ENCODE results near the gene TAF4. TPM values are rescaled to one million over a fixed set of nuclear protein-coding genes. Genes with fewer than 3 reads are reported as not detected.

Gene TAF4
- total RNA-seq, 1 donor from 2014 or later: 20.0 TPM

DNA sequence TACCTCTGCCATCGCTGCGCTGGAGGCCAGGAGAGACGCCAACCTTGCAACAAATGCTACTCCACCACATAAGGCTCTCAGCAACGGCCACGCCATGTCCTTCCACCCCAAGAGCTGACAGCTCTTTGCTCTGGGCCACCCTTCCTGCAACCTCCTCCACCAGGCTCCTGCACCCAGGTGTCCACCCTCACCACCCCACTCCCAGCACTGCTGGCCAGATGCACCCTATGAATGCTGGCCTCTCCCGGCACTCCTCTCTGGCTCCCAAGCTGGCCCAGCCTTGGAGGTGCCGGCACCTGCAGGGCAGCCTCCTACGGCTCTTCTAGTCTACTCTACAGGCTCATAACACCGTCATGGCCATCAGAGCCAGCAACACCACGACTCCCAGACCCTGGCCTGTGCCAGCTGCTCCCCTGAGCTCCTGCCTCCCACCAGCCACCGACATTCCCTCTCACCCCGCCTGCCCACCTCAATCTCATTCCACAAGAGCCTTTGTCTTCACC lies 11.2 kb downstream of the TAF4 start:
- H3K9me3 Mint-ChIP-seq (ENCODE audit: unreplicated experiment): peaks cover 9% of the 10 kb centered on the region
- TF ChIP-seq, protein P1, sequence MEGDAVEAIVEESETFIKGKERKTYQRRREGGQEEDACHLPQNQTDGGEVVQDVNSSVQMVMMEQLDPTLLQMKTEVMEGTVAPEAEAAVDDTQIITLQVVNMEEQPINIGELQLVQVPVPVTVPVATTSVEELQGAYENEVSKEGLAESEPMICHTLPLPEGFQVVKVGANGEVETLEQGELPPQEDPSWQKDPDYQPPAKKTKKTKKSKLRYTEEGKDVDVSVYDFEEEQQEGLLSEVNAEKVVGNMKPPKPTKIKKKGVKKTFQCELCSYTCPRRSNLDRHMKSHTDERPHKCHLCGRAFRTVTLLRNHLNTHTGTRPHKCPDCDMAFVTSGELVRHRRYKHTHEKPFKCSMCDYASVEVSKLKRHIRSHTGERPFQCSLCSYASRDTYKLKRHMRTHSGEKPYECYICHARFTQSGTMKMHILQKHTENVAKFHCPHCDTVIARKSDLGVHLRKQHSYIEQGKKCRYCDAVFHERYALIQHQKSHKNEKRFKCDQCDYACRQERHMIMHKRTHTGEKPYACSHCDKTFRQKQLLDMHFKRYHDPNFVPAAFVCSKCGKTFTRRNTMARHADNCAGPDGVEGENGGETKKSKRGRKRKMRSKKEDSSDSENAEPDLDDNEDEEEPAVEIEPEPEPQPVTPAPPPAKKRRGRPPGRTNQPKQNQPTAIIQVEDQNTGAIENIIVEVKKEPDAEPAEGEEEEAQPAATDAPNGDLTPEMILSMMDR (IDR thresholded peaks at IDR 0.05; ENCODE audit: partially characterized antibody, unreplicated experiment): no peak
- peaks cover 17% of the 10 kb centered on the region for H3K4me1 Mint-ChIP-seq (ENCODE audit: low read depth, unreplicated experiment)
- H3K27me3 Mint-ChIP-seq (ENCODE audit: unreplicated experiment): peaks cover 12% of the 10 kb centered on the region
- no peak overlapping the region for H3K27ac Mint-ChIP-seq (ENCODE audit: unreplicated experiment)
- H3K4me3 Mint-ChIP-seq (ENCODE audit: unreplicated experiment): no peak overlapping the region
- no peaks in the 10 kb centered on the region for H3K36me3 Mint-ChIP-seq (ENCODE audit: unreplicated experiment)
- no peak for DNase-seq

DNA sequence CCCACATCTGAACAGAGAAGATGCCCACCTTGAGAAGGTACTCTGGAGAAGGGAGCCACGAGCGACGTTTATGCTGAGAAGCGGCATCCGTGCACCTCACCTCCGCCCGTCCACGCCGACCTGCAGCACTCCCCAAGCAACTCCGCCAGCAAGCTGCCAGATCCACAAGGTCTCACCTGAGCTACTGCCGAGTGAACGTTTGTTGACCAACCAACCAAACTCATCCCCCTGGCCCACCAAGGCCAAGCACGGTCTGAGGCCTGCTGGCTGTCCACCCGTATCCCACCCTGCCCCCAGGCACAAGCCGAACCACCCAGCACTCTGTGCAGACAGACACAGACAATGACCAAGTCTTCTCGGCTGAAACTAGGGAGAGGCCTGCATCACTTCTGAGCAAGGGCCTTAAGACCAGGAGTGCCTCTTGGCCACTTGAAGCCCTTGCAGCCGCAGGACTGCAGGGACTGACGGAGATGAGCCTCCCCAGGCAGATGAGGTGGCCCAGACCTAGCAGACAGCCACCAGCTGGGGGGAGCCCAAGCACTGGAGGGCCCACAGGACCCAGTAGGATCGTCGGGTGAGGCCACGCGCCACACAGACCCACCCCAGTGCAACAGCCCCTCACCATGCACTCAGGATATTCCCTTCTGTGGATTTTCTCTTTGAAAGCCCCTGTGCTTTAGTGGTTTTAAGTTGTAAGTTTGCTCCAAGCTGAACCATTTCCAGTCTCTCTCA lies 12.1 kb downstream of the TAF4 start:
- H3K4me1 Mint-ChIP-seq (ENCODE audit: low read depth, unreplicated experiment): peaks cover 13% of the 10 kb centered on the region
- no peaks in the 10 kb centered on the region for H3K36me3 Mint-ChIP-seq (ENCODE audit: unreplicated experiment)
- H3K9me3 Mint-ChIP-seq (ENCODE audit: unreplicated experiment): peaks cover 9% of the 10 kb centered on the region
- TF ChIP-seq, protein P1 (IDR thresholded peaks at IDR 0.05; ENCODE audit: partially characterized antibody, unreplicated experiment): no peak
- H3K27me3 Mint-ChIP-seq (ENCODE audit: unreplicated experiment): peaks cover 10% of the 10 kb centered on the region
- DNase-seq: no peak
- H3K4me3 Mint-ChIP-seq (ENCODE audit: unreplicated experiment): no peak overlapping the region
- no peak overlapping the region for H3K27ac Mint-ChIP-seq (ENCODE audit: unreplicated experiment)

DNA sequence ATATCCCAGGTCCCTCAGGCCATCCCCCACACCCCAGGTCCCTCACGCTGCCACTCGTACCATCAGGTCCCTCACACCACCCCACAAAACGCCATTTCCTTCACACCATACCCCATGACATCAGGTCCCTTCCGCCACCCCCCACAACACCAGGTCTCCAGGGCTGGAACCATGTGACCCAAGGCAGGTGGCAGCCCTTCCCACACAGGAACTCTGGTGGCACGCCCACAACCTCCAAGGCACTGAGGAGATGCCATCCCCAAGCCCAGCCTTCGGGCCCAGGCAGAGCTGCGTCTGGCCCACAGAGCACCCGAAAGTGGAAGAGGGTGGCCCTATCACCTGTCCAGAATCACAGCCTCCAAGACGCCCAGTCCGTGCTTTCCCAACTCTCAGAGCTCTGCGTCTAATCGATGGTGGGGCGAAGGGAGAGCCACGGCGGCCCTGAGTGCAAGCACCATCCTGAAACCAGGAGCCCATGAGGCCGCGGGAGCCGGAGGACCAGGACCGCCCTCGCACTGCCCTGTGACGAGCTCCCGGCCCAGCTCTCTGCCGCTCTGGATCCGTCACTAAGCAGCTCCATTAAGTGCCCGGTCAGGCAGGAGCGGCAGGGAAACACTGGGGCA lies 12.7 kb downstream of the TAF4 start:
- no peak overlapping the region for H3K27ac Mint-ChIP-seq (ENCODE audit: unreplicated experiment)
- H3K27me3 Mint-ChIP-seq (ENCODE audit: unreplicated experiment): peaks cover 10% of the 10 kb centered on the region
- H3K4me3 Mint-ChIP-seq (ENCODE audit: unreplicated experiment): no peak overlapping the region

DNA sequence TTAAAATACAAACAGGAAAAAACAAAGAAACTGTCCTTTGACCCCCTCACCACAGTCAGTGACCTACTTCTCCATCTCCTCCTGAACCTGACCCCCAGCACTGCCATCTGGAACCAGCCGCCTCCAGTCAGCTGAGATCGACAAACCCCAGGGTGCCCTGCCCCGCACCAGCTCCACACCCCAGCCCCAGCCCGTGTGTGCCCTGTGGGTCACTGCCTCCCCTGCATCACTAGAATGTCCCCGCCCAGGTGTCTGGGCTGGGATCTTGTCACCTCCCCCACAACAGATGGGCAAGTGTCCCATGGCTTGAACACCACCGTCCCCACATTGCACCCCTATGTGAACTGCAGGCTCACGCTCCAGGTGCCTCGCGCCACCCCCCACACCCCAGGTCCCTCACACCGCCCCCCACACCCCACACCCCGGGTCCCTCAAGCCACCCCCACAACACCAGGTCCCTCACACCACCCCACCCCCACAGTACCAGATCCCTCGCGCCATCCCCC lies 13.3 kb downstream of the TAF4 start:
- peaks cover 18% of the 10 kb centered on the region for H3K4me1 Mint-ChIP-seq (ENCODE audit: low read depth, unreplicated experiment)
- peak overlapping the region; percentile 32 for H3K4me3 Mint-ChIP-seq (ENCODE audit: unreplicated experiment)
- H3K27me3 Mint-ChIP-seq (ENCODE audit: unreplicated experiment): peaks cover 10% of the 10 kb centered on the region
- TF ChIP-seq, protein P1 (IDR thresholded peaks at IDR 0.05; ENCODE audit: partially characterized antibody, unreplicated experiment): no peak
- peak; percentile 12 for DNase-seq
- peaks cover 9% of the 10 kb centered on the region for H3K9me3 Mint-ChIP-seq (ENCODE audit: unreplicated experiment)
- no peak overlapping the region for H3K27ac Mint-ChIP-seq (ENCODE audit: unreplicated experiment)
- H3K36me3 Mint-ChIP-seq (ENCODE audit: unreplicated experiment): no peaks in the 10 kb centered on the region

More for the DNA sequence above, 12.7 kb downstream of the TAF4 start:
- TF ChIP-seq, protein P1 (IDR thresholded peaks at IDR 0.05; ENCODE audit: partially characterized antibody, unreplicated experiment): no peak
- Mint-ChIP-seq H3K9me3 (ENCODE audit: unreplicated experiment) (peaks cover 9% of the 10 kb centered on the region), H3K4me1 (ENCODE audit: low read depth, unreplicated experiment) (peaks cover 13% of the 10 kb centered on the region), H3K36me3 (ENCODE audit: unreplicated experiment) (no peaks in the 10 kb centered on the region)
- DNase-seq: no peak
